ENCODE results near the gene ZNHIT2. TPM values are rescaled to one million over a fixed set of nuclear protein-coding genes. Genes with fewer than 3 reads are reported as not detected.

Gene ZNHIT2
- total and polyA plus RNA-seq, 2 of the 13 experiments (the other 11 are each of a cell fraction or from before 2014, with no cell fraction given) = 1.1 to 6.5 TPM

DNA sequence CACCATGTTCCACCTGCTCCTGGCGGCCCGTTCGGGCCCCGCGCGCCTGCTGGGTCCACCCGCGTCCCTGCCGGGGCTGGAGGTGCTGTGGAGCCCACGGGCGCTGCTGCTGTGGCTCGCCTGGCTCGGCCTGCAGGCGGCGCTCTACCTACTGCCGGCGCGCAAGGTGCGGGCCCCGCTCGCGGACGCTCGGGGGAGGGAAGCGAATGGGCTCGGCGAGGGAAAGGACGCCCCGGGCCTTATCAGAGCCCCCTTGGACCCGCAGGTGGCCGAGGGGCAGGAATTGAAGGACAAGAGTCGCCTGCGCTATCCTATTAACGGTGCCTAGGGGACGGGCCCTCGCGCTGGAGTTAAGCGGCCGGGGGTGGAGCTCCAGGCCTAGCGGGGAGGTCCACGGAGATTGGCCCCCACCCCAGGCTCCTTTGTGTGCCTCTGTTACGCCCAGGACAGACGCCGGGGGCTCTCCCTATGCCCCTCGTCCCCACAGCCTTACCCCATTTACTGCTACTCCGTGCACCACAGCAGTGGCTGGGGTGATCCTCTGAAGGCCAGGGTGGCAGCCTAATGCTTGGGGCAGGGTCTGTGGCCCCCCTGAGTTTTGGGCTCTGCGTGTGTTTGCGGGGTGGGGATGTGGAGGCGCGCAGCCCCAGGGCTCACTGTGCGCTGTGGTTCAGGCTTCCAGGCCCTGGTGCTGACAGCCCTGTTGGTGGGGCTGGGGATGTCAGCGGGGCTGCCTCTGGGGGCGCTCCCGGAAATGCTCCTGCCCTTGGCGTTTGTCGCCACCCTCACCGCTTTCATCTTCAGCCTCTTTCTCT, 4.7 kb downstream of the ZNHIT2 start (continued):
- TF ChIP-seq KDM3A (CRISPR knock-in tag; IDR thresholded peaks at IDR 0.05; ENCODE audit: low read depth) (peak; percentile 75; the same call in 1 of the 2 replicates), SOX13 (IDR thresholded peaks at IDR 0.05) (no peak), SOX13 (CRISPR knock-in tag; conservative IDR thresholded peaks at IDR 0.05 in 1 of 2, IDR thresholded peaks at IDR 0.05 in 1 of 2) (0 out of 4 replicates have a peak, but pooled peaks of 1 of the 2 experiments have one; percentile 6), ZNF510 (CRISPR knock-in tag; IDR thresholded peaks at IDR 0.05; ENCODE audit: low read depth) (no peak), CENPX (CRISPR knock-in tag; IDR thresholded peaks at IDR 0.05) (no peak), HDAC2 (CRISPR knock-in tag; IDR thresholded peaks at IDR 0.05) (peak; percentile 76; the same call in 1 of the 2 replicates), CBFB (CRISPR knock-in tag; IDR thresholded peaks at IDR 0.05) (peak; percentile 49), XRCC5 (optimal IDR thresholded peaks at IDR 0.05; ENCODE audit: low read length) (no peak), ARHGAP35 (CRISPR knock-in tag; IDR thresholded peaks at IDR 0.05; ENCODE audit: borderline replicate concordance) (peak; percentile 34; the same call in 1 of the 2 replicates), ZNF20 (CRISPR knock-in tag; IDR thresholded peaks at IDR 0.05) (peak; percentile 55; the same call in 1 of the 2 replicates), ZNF773 (CRISPR knock-in tag; IDR thresholded peaks at IDR 0.05; ENCODE audit: borderline replicate concordance) (peak; percentile 30; the same call in 1 of the 2 replicates), ZNF776 (CRISPR knock-in tag; IDR thresholded peaks at IDR 0.05) (peak; percentile 78), HNRNPL (IDR thresholded peaks at IDR 0.05; ENCODE audit: low read depth, low read length) (no peak), ZNF644 (CRISPR knock-in tag; IDR thresholded peaks at IDR 0.05; ENCODE audit: low read depth) (no peak), TBX2 (CRISPR knock-in tag; IDR thresholded peaks at IDR 0.05; ENCODE audit: borderline replicate concordance) (peak; percentile 46; the same call in 1 of the 2 replicates), HES4 (CRISPR knock-in tag; IDR thresholded peaks at IDR 0.05; ENCODE audit: borderline replicate concordance) (peak; percentile 48; the same call in 1 of the 2 replicates), KMT2B (CRISPR knock-in tag; IDR thresholded peaks at IDR 0.05) (no peak; the same call in 1 of the 2 replicates), PPARG (CRISPR knock-in tag; conservative IDR thresholded peaks at IDR 0.05) (0 out of 2 replicates have a peak, but pooled peaks have one; percentile 36)
- TF ChIP-seq, protein P1, sequence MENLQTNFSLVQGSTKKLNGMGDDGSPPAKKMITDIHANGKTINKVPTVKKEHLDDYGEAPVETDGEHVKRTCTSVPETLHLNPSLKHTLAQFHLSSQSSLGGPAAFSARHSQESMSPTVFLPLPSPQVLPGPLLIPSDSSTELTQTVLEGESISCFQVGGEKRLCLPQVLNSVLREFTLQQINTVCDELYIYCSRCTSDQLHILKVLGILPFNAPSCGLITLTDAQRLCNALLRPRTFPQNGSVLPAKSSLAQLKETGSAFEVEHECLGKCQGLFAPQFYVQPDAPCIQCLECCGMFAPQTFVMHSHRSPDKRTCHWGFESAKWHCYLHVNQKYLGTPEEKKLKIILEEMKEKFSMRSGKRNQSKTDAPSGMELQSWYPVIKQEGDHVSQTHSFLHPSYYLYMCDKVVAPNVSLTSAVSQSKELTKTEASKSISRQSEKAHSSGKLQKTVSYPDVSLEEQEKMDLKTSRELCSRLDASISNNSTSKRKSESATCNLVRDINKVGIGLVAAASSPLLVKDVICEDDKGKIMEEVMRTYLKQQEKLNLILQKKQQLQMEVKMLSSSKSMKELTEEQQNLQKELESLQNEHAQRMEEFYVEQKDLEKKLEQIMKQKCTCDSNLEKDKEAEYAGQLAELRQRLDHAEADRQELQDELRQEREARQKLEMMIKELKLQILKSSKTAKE (CRISPR knock-in tag; IDR thresholded peaks at IDR 0.05; ENCODE audit: borderline replicate concordance) = no peak
- TF ChIP-seq, protein P2, sequence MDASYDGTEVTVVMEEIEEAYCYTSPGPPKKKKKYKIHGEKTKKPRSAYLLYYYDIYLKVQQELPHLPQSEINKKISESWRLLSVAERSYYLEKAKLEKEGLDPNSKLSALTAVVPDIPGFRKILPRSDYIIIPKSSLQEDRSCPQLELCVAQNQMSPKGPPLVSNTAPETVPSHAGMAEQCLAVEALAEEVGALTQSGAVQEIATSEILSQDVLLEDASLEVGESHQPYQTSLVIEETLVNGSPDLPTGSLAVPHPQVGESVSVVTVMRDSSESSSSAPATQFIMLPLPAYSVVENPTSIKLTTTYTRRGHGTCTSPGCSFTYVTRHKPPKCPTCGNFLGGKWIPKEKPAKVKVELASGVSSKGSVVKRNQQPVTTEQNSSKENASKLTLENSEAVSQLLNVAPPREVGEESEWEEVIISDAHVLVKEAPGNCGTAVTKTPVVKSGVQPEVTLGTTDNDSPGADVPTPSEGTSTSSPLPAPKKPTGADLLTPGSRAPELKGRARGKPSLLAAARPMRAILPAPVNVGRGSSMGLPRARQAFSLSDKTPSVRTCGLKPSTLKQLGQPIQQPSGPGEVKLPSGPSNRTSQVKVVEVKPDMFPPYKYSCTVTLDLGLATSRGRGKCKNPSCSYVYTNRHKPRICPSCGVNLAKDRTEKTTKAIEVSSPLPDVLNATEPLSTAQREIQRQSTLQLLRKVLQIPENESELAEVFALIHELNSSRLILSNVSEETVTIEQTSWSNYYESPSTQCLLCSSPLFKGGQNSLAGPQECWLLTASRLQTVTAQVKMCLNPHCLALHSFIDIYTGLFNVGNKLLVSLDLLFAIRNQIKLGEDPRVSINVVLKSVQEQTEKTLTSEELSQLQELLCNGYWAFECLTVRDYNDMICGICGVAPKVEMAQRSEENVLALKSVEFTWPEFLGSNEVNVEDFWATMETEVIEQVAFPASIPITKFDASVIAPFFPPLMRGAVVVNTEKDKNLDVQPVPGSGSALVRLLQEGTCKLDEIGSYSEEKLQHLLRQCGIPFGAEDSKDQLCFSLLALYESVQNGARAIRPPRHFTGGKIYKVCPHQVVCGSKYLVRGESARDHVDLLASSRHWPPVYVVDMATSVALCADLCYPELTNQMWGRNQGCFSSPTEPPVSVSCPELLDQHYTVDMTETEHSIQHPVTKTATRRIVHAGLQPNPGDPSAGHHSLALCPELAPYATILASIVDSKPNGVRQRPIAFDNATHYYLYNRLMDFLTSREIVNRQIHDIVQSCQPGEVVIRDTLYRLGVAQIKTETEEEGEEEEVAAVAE (CRISPR knock-in tag; IDR thresholded peaks at IDR 0.05; ENCODE audit: borderline replicate concordance) = no peak
- TF ChIP-seq, protein P3, sequence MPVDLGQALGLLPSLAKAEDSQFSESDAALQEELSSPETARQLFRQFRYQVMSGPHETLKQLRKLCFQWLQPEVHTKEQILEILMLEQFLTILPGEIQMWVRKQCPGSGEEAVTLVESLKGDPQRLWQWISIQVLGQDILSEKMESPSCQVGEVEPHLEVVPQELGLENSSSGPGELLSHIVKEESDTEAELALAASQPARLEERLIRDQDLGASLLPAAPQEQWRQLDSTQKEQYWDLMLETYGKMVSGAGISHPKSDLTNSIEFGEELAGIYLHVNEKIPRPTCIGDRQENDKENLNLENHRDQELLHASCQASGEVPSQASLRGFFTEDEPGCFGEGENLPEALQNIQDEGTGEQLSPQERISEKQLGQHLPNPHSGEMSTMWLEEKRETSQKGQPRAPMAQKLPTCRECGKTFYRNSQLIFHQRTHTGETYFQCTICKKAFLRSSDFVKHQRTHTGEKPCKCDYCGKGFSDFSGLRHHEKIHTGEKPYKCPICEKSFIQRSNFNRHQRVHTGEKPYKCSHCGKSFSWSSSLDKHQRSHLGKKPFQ (CRISPR knock-in tag; IDR thresholded peaks at IDR 0.05; ENCODE audit: insufficient replicate concordance) = peak; percentile 35
